ENCODE results near the gene CD47. TPM values are rescaled to one million over a fixed set of nuclear protein-coding genes. Genes with fewer than 3 reads are reported as not detected.

Gene CD47
- total RNA-seq, 1 experiment from 2014 or later = 204 TPM

- no peak for DNase-seq (ENCODE audit: low read depth in 1 of 2, low spot score in 2 of 2)
- H3K9me3 ChIP-seq (replicated peaks) = no peaks in the 10 kb centered on the region
- H3K4me1 ChIP-seq (replicated peaks) = peaks cover 5% of the 10 kb centered on the region
- H3K27me3 ChIP-seq (replicated peaks) = no peaks in the 10 kb centered on the region
- no peaks in the 10 kb centered on the region for H3K36me3 ChIP-seq
- H3K4me3 ChIP-seq = no peak overlapping the region
- H3K27ac ChIP-seq = no peak overlapping the region
These were observed 13.3 kb upstream of the CD47 start for GRCh38 chr3:108103886-108104797.

- Histone ChIP-seq H3K27ac (no peak overlapping the region), H3K9me3 (replicated peaks) (no peaks in the 10 kb centered on the region), H3K27me3 (replicated peaks) (no peaks in the 10 kb centered on the region), H3K4me1 (replicated peaks) (peaks cover 6% of the 10 kb centered on the region), H3K4me3 (no peak overlapping the region), H3K36me3 (no peaks in the 10 kb centered on the region)
- DNase-seq (ENCODE audit: low read depth in 1 of 2, low spot score in 2 of 2) = no peak
These were observed 12.4 kb upstream of the CD47 start for GRCh38 chr3:108103040-108103751.

GRCh38 chr3:108102420-108103039, 11.7 kb upstream of the CD47 start:
- Histone ChIP-seq H3K4me1 (replicated peaks) (peaks cover 6% of the 10 kb centered on the region), H3K27me3 (replicated peaks) (no peaks in the 10 kb centered on the region), H3K4me3 (no peak overlapping the region), H3K9me3 (replicated peaks) (no peaks in the 10 kb centered on the region), H3K27ac (no peak overlapping the region), H3K36me3 (no peaks in the 10 kb centered on the region)
- no peak for DNase-seq (ENCODE audit: low read depth in 1 of 2, low spot score in 2 of 2)

GRCh38 chr3:108100906-108101660, 10.3 kb upstream of the CD47 start:
- no peak overlapping the region for H3K27ac ChIP-seq
- H3K36me3 ChIP-seq = no peaks in the 10 kb centered on the region
- H3K27me3 ChIP-seq (replicated peaks) = no peaks in the 10 kb centered on the region
- H3K4me3 ChIP-seq = no peak overlapping the region
- no peak for DNase-seq (ENCODE audit: low read depth in 1 of 2, low spot score in 2 of 2)
- no peaks in the 10 kb centered on the region for H3K9me3 ChIP-seq (replicated peaks)
- peaks cover 12% of the 10 kb centered on the region for H3K4me1 ChIP-seq (replicated peaks)

GRCh38 chr3:108099679-108100428, 9.0 kb upstream of the CD47 start:
- no peaks in the 10 kb centered on the region for H3K36me3 ChIP-seq
- H3K4me3 ChIP-seq = no peak overlapping the region
- peaks cover 12% of the 10 kb centered on the region for H3K4me1 ChIP-seq (replicated peaks)
- no peaks in the 10 kb centered on the region for H3K9me3 ChIP-seq (replicated peaks)
- no peaks in the 10 kb centered on the region for H3K27me3 ChIP-seq (replicated peaks)
- no peak for DNase-seq (ENCODE audit: low read depth in 1 of 2, low spot score in 2 of 2)
- H3K27ac ChIP-seq = no peak overlapping the region

- H3K4me1 ChIP-seq (replicated peaks) = peaks cover 12% of the 10 kb centered on the region
- no peaks in the 10 kb centered on the region for H3K27me3 ChIP-seq (replicated peaks)
- no peak overlapping the region for H3K4me3 ChIP-seq
- no peaks in the 10 kb centered on the region for H3K9me3 ChIP-seq (replicated peaks)
- H3K36me3 ChIP-seq = no peaks in the 10 kb centered on the region
- no peak overlapping the region for H3K27ac ChIP-seq
- peak in 1 of 2 experiments; percentile 10 for DNase-seq (ENCODE audit: low read depth in 1 of 2, low spot score in 2 of 2)
These were observed 8.4 kb upstream of the CD47 start for GRCh38 chr3:108099244-108099643.

- Histone ChIP-seq H3K9me3 (replicated peaks) (no peaks in the 10 kb centered on the region), H3K4me1 (replicated peaks) (peaks cover 12% of the 10 kb centered on the region), H3K27me3 (replicated peaks) (no peaks in the 10 kb centered on the region), H3K36me3 (no peaks in the 10 kb centered on the region), H3K27ac (no peak overlapping the region), H3K4me3 (no peak overlapping the region)
- DNase-seq (ENCODE audit: low read depth in 1 of 2, low spot score in 2 of 2) = no peak
These were observed 7.2 kb upstream of the CD47 start for GRCh38 chr3:108098003-108098370.

GRCh38 chr3:108097322-108098002, 6.6 kb upstream of the CD47 start:
- peaks cover 12% of the 10 kb centered on the region for H3K4me1 ChIP-seq (replicated peaks)
- H3K27me3 ChIP-seq (replicated peaks) = no peaks in the 10 kb centered on the region
- DNase-seq (ENCODE audit: low read depth in 1 of 2, low spot score in 2 of 2) = no peak
- no peaks in the 10 kb centered on the region for H3K9me3 ChIP-seq (replicated peaks)
- H3K4me3 ChIP-seq = no peak overlapping the region
- no peak overlapping the region for H3K27ac ChIP-seq
- no peaks in the 10 kb centered on the region for H3K36me3 ChIP-seq

- H3K27me3 ChIP-seq (replicated peaks) = no peaks in the 10 kb centered on the region
- H3K4me1 ChIP-seq (replicated peaks) = peaks cover 12% of the 10 kb centered on the region
- no peak overlapping the region for H3K27ac ChIP-seq
- H3K9me3 ChIP-seq (replicated peaks) = no peaks in the 10 kb centered on the region
- H3K36me3 ChIP-seq = no peaks in the 10 kb centered on the region
- no peak for DNase-seq (ENCODE audit: low read depth in 1 of 2, low spot score in 2 of 2)
- no peak overlapping the region for H3K4me3 ChIP-seq
These were observed 5.9 kb upstream of the CD47 start for GRCh38 chr3:108096532-108097321.

GRCh38 chr3:108093616-108094015, 2.8 kb upstream of the CD47 start:
- H3K4me1 ChIP-seq (replicated peaks) = peaks cover 12% of the 10 kb centered on the region
- no peaks in the 10 kb centered on the region; the same call in 1 of the 2 replicates for H3K9me3 ChIP-seq (replicated peaks)
- no peak for DNase-seq (ENCODE audit: low read depth in 1 of 2, low spot score in 2 of 2)

GRCh38 chr3:108093021-108093420, 2.2 kb upstream of the CD47 start:
- Histone ChIP-seq H3K36me3 (peaks cover 8% of the 10 kb centered on the region), H3K27ac (no peak overlapping the region), H3K4me1 (replicated peaks) (peaks cover 15% of the 10 kb centered on the region), H3K27me3 (replicated peaks) (no peaks in the 10 kb centered on the region), H3K9me3 (replicated peaks) (no peaks in the 10 kb centered on the region; the same call in 1 of the 2 replicates), H3K4me3 (no peak overlapping the region)
- DNase-seq (ENCODE audit: low read depth in 1 of 2, low spot score in 2 of 2) = no peak

More at GRCh38 chr3:108093616-108094015, 2.8 kb upstream of the CD47 start:
- Histone ChIP-seq H3K4me3 (no peak overlapping the region), H3K36me3 (peaks cover 8% of the 10 kb centered on the region), H3K27ac (no peak overlapping the region), H3K27me3 (replicated peaks) (no peaks in the 10 kb centered on the region)

- peaks cover 18% of the 10 kb centered on the region for H3K4me1 ChIP-seq (replicated peaks)
- peaks cover 8% of the 10 kb centered on the region for H3K36me3 ChIP-seq
- no peak for DNase-seq (ENCODE audit: low read depth in 1 of 2, low spot score in 2 of 2)
- no peaks in the 10 kb centered on the region for H3K27me3 ChIP-seq (replicated peaks)
- H3K27ac ChIP-seq = no peak overlapping the region
- H3K9me3 ChIP-seq (replicated peaks) = no peaks in the 10 kb centered on the region; the same call in 1 of the 2 replicates
- H3K4me3 ChIP-seq = no peak overlapping the region
These were observed 1.7 kb upstream of the CD47 start for GRCh38 chr3:108092501-108092900.

All from SJSA1 (cell line).